ENCODE data around the gene LDAH.

LDAH gene

GRCh38 chr2:20682167-20682920, 140.6 kb downstream of the LDAH start:
- peak in 1 of 56 donors; percentile 7 for DNase-seq

- DNase-seq = no peak
Observed at GRCh38 chr2:20680744-20681375, 142.0 kb downstream of the LDAH start.

- DNase-seq = no peak
Observed at GRCh38 chr2:20678780-20679179, 144.1 kb downstream of the LDAH start.

GRCh38 chr2:20678086-20678395, 144.9 kb downstream of the LDAH start:
- no peak for DNase-seq

- DNase-seq = no peak
Observed at GRCh38 chr2:20677301-20678085, 145.4 kb downstream of the LDAH start.

- DNase-seq = no peak
Observed at GRCh38 chr2:20676353-20677215, 146.3 kb downstream of the LDAH start.

GRCh38 chr2:20675701-20676352, 147.1 kb downstream of the LDAH start:
- DNase-seq = no peak

- no peak for DNase-seq
Observed at GRCh38 chr2:20674974-20675679, 147.8 kb downstream of the LDAH start.

GRCh38 chr2:20674309-20674965, 148.5 kb downstream of the LDAH start:
- no peak for DNase-seq

GRCh38 chr2:20673686-20674308, 149.1 kb downstream of the LDAH start:
- DNase-seq = no peak

GRCh38 chr2:20672201-20672951, 150.5 kb downstream of the LDAH start:
- DNase-seq = no peak

GRCh38 chr2:20671736-20672080, 151.2 kb downstream of the LDAH start:
- no peak for DNase-seq

GRCh38 chr2:20671036-20671735, 151.7 kb downstream of the LDAH start:
- no peak for DNase-seq

- DNase-seq = no peak
Observed at GRCh38 chr2:20670315-20671035, 152.4 kb downstream of the LDAH start.

GRCh38 chr2:20669562-20670314, 153.2 kb downstream of the LDAH start:
- DNase-seq = no peak

- no peak for DNase-seq
Observed at GRCh38 chr2:20668871-20669475, 153.9 kb downstream of the LDAH start.

Data from nucleus accumbens (tissue), 56 donors.